Measurements from ENCODE around the gene ELN.
"Not testable (repeated sequence)": the region's sequence is repeated elsewhere in the genome, so short reads cannot be mapped to it uniquely, and the experiment has no call there.

The ELN gene

GRCh38 chr7:74002474-74003017 is 25.4 kb upstream of the ELN start:
- no peak for DNase-seq

- no peak for DNase-seq
Observed at GRCh38 chr7:74003621-74004020, 24.4 kb upstream of the ELN start.

GRCh38 chr7:74006032-74006431 is 21.9 kb upstream of the ELN start:
- no peak for DNase-seq

- no peak for DNase-seq
Observed at GRCh38 chr7:74006451-74007241, 21.3 kb upstream of the ELN start.

GRCh38 chr7:74007242-74007567 is 20.8 kb upstream of the ELN start:
- DNase-seq = no peak

GRCh38 chr7:74008687-74009086 is 19.3 kb upstream of the ELN start:
- no peak for DNase-seq

GRCh38 chr7:74009719-74010118 is 18.3 kb upstream of the ELN start:
- no peak for DNase-seq

GRCh38 chr7:74010407-74010806 is 17.6 kb upstream of the ELN start:
- DNase-seq = no peak

- DNase-seq = not testable (repeated sequence)
Observed at GRCh38 chr7:74011421-74011820, 16.6 kb upstream of the ELN start.

- no peak for DNase-seq
Observed at GRCh38 chr7:74012842-74013249, 15.1 kb upstream of the ELN start.

GRCh38 chr7:74013539-74014272 is 14.3 kb upstream of the ELN start:
- no peak for DNase-seq

- no peak for DNase-seq
Observed at GRCh38 chr7:74014931-74015330, 13.0 kb upstream of the ELN start.

GRCh38 chr7:74015670-74016069 is 12.3 kb upstream of the ELN start:
- no peak for DNase-seq

GRCh38 chr7:74017125-74017524 is 10.8 kb upstream of the ELN start:
- no peak for DNase-seq

- no peak for DNase-seq
Observed at GRCh38 chr7:74018246-74018895, 9.6 kb upstream of the ELN start.

GRCh38 chr7:74019149-74019548 is 8.8 kb upstream of the ELN start:
- no peak for DNase-seq

- no peak for DNase-seq
Observed at GRCh38 chr7:74020390-74020789, 7.6 kb upstream of the ELN start.

- DNase-seq = no peak
Observed at GRCh38 chr7:74021546-74022320, 6.2 kb upstream of the ELN start.

- DNase-seq = no peak
Observed at GRCh38 chr7:74022507-74022906, 5.5 kb upstream of the ELN start.

- no peak for DNase-seq
Observed at GRCh38 chr7:74023092-74023536, 4.9 kb upstream of the ELN start.

GRCh38 chr7:74023786-74024185 is 4.2 kb upstream of the ELN start:
- no peak for DNase-seq

- no peak for DNase-seq
Observed at GRCh38 chr7:74025146-74025545, 2.8 kb upstream of the ELN start.

GRCh38 chr7:74025730-74026129 is 2.2 kb upstream of the ELN start:
- DNase-seq = no peak

Data from cortex of kidney (tissue), 1 donor.